Right cardiac atrium (tissue), 5 donors: Measurements from ENCODE around the gene YIPF5. TPM values are rescaled to one million over a fixed set of nuclear protein-coding genes. Genes with fewer than 3 reads are reported as not detected.

Experiments used
- ATAC-seq, 2 donors: fragments of 200-7000 bp; cut with Tn5 transposase; one replicate each; pipeline versions ENCODE4 v1.8.0 to v1.9.1; 2020; ENCODE audit warnings: moderate library complexity in 2 of 2, mild to moderate bottlenecking in 1 of 2
- DNase-seq, 3 donors: peaks; one replicate each; pipeline ENCODE4 v3.0.0-alpha.2; 2020
- H3K27ac ChIP-seq: one replicate; pipeline ENCODE4 v1.5.1; 2013; ENCODE audit warnings: mild to moderate bottlenecking, low read length, control low read depth, moderate library complexity
- H3K27me3 ChIP-seq: one replicate; pipeline ENCODE4 v1.6.1; 2013; ENCODE audit not compliant: control insufficient read depth, insufficient read depth
- H3K4me1 ChIP-seq: one replicate; pipeline ENCODE4 v1.6.1; 2013; ENCODE audit warnings: low read length; ENCODE audit not compliant: control insufficient read depth, insufficient read depth
- H3K4me3 ChIP-seq: one replicate; pipeline ENCODE4 v1.5.1; 2013; ENCODE audit warnings: low read length, control low read depth
- H3K9me3 ChIP-seq: one replicate; pipeline ENCODE4 v1.6.1; 2013; ENCODE audit warnings: low read length; ENCODE audit not compliant: control insufficient read depth
- WGBS: extraction: QIAGEN DNeasy Blood & Tissue Kit; methylation state at CpG from one replicate; pipeline ENCODE4 v1.1.7; 2013; 5-methylcytosine and 5-hydroxymethylcytosine counted together
- intact Hi-C, 4 donors: fragments of 100-400 bp; cut with DNase I; formaldehyde crosslinking; loops; one replicate each; pipeline versions ENCODE4 v1.11.0 to v1.14.0; 2022 to 2023
- polyA plus RNA-seq: library from polyadenylated mRNA; stranded (reverse); fragments of 200-250 nt; gene quantifications from one replicate; pipeline ENCODE4 v1.2.3, GENCODE V29; 2013
- total RNA-seq, 4 donors: library from RNA; stranded (reverse); fragmentation: NEBNext Ultra II Directional; extraction: Animal tissue kit (Norgen Biotek cat#: 25700); gene quantifications; one replicate each; pipeline ENCODE4 v1.2.1, GENCODE V29; 2021
- donor health status: healthy with polysubstance abuse.
- donor health status: DM: no; HTN: yes; CAD: no.
- donor health status: DM: no; HTN: no; CAD: no.
- donor health status: DM: no; HTN: yes; CAD: no; lungs with severe emphysema.
- donor health status: DM: yes; HTN: yes; CAD: no.

The YIPF5 gene
- total and polyA plus RNA-seq, 5 donors: 9.3 to 35.3 (median 29.6) TPM

GRCh38 chr5:144143625-144144024 lies 26.8 kb downstream of the YIPF5 start:
- intact Hi-C loops: no loop called here
- Histone ChIP-seq H3K4me3 (no peak overlapping the region), H3K27me3 (no peaks in the 10 kb centered on the region), H3K9me3 (no peaks in the 10 kb centered on the region), H3K27ac (no peak overlapping the region), H3K4me1 (no peaks in the 10 kb centered on the region)
- 93% methylated on average over 1 of the region's 1 CpG for WGBS
- DNase-seq: no peak
- ATAC-seq: no peak

- intact Hi-C loops: no loop called here
- DNase-seq (no peak), ATAC-seq (no peak)
- no peaks in the 10 kb centered on the region for H3K27me3 ChIP-seq
- no peaks in the 10 kb centered on the region for H3K9me3 ChIP-seq
- H3K27ac ChIP-seq: no peak overlapping the region
- H3K4me3 ChIP-seq: no peak overlapping the region
- peaks cover 1% of the 10 kb centered on the region for H3K4me1 ChIP-seq
- 44% methylated on average over 1 of the region's 1 CpG for WGBS
Observed at GRCh38 chr5:144142824-144143162, 27.7 kb downstream of the YIPF5 start.

GRCh38 chr5:144142139-144142823 lies 28.2 kb downstream of the YIPF5 start:
- Histone ChIP-seq H3K9me3 (no peaks in the 10 kb centered on the region), H3K27me3 (no peaks in the 10 kb centered on the region), H3K4me1 (peaks cover 1% of the 10 kb centered on the region), H3K4me3 (no peak overlapping the region), H3K27ac (no peak overlapping the region)
- ATAC-seq (peak; percentile 67 to 74), DNase-seq (no peak)
- intact Hi-C loops: no loop called here
- WGBS: 9% methylated on average over 2 of the region's 2 CpGs

- no peak for DNase-seq
- Histone ChIP-seq H3K9me3 (no peaks in the 10 kb centered on the region), H3K27ac (no peak overlapping the region), H3K4me3 (no peak overlapping the region), H3K27me3 (no peaks in the 10 kb centered on the region), H3K4me1 (peaks cover 1% of the 10 kb centered on the region)
- intact Hi-C loops: no loop called here
- 90% methylated on average over 2 of the region's 2 CpGs for WGBS
- ATAC-seq: no peak
Observed at GRCh38 chr5:144141585-144141984, 28.9 kb downstream of the YIPF5 start.

GRCh38 chr5:144139586-144139985 lies 30.9 kb downstream of the YIPF5 start:
- WGBS: 48% methylated on average over 5 of the region's 5 CpGs
- Histone ChIP-seq H3K4me1 (peaks cover 3% of the 10 kb centered on the region), H3K27ac (no peak overlapping the region), H3K27me3 (no peaks in the 10 kb centered on the region), H3K9me3 (no peaks in the 10 kb centered on the region), H3K4me3 (no peak overlapping the region)
- intact Hi-C loops: no loop called here
- DNase-seq (no peak), ATAC-seq (peak in 1 of 2 donors; percentile 46)

GRCh38 chr5:144135113-144135762 lies 35.2 kb downstream of the YIPF5 start:
- no peak for DNase-seq
- peaks cover 3% of the 10 kb centered on the region for H3K4me1 ChIP-seq
- H3K9me3 ChIP-seq: no peaks in the 10 kb centered on the region
- WGBS: 74% methylated on average over 3 of the region's 3 CpGs
- intact Hi-C loops: no loop called here
- no peak overlapping the region for H3K4me3 ChIP-seq
- no peaks in the 10 kb centered on the region for H3K27me3 ChIP-seq
- no peak for ATAC-seq
- H3K27ac ChIP-seq: no peak overlapping the region

GRCh38 chr5:144134194-144134826 lies 36.1 kb downstream of the YIPF5 start:
- DNase-seq (no peak), ATAC-seq (no peak)
- H3K4me3 ChIP-seq: no peak overlapping the region
- no peak overlapping the region for H3K27ac ChIP-seq
- H3K4me1 ChIP-seq: peaks cover 3% of the 10 kb centered on the region
- 93% methylated on average over 2 of the region's 2 CpGs for WGBS
- H3K9me3 ChIP-seq: no peaks in the 10 kb centered on the region
- H3K27me3 ChIP-seq: no peaks in the 10 kb centered on the region
- intact Hi-C loops: no loop called here

GRCh38 chr5:144133050-144133633 lies 37.3 kb downstream of the YIPF5 start:
- no peaks in the 10 kb centered on the region for H3K27me3 ChIP-seq
- H3K9me3 ChIP-seq: no peaks in the 10 kb centered on the region
- no peak overlapping the region for H3K27ac ChIP-seq
- DNase-seq: no peak
- intact Hi-C loops: no loop called here
- H3K4me1 ChIP-seq: peaks cover 1% of the 10 kb centered on the region
- H3K4me3 ChIP-seq: no peak overlapping the region
- ATAC-seq: no peak
- 92% methylated on average over 4 of the region's 4 CpGs for WGBS

- intact Hi-C loops: no loop called here
- no peaks in the 10 kb centered on the region for H3K27me3 ChIP-seq
- no peak for DNase-seq
- no peak overlapping the region for H3K4me3 ChIP-seq
- peaks cover 1% of the 10 kb centered on the region for H3K4me1 ChIP-seq
- H3K27ac ChIP-seq: no peak overlapping the region
- no peak for ATAC-seq
- WGBS: 67% methylated on average over 4 of the region's 4 CpGs
- H3K9me3 ChIP-seq: no peaks in the 10 kb centered on the region
Observed at GRCh38 chr5:144131261-144131660, 39.2 kb downstream of the YIPF5 start.

- H3K27me3 ChIP-seq: no peaks in the 10 kb centered on the region
- intact Hi-C loops: no loop called here
- WGBS: 87% methylated on average over 4 of the region's 4 CpGs
- no peak overlapping the region for H3K27ac ChIP-seq
- no peak overlapping the region for H3K4me3 ChIP-seq
- ATAC-seq: no peak
- peaks cover 1% of the 10 kb centered on the region for H3K4me1 ChIP-seq
- no peaks in the 10 kb centered on the region for H3K9me3 ChIP-seq
- DNase-seq: no peak
Observed at GRCh38 chr5:144130306-144130705, 40.2 kb downstream of the YIPF5 start.

GRCh38 chr5:144128844-144129243 lies 41.6 kb downstream of the YIPF5 start:
- no peaks in the 10 kb centered on the region for H3K9me3 ChIP-seq
- ATAC-seq (no peak), DNase-seq (no peak)
- intact Hi-C loops: loop anchor here in 1 of 4 donors (10.0 kb wide), 1 partner anchor 294 kb away; no protein-coding TSS in a partner anchor
- no peak overlapping the region for H3K27ac ChIP-seq
- no peak overlapping the region for H3K4me3 ChIP-seq
- 88% methylated on average over 4 of the region's 4 CpGs for WGBS
- H3K4me1 ChIP-seq: no peaks in the 10 kb centered on the region
- H3K27me3 ChIP-seq: no peaks in the 10 kb centered on the region
